Tibial artery (tissue), 4 donors: Measurements from ENCODE around the gene EME1.

ENCODE experiments used
- DNase-seq, 2 donors: peaks; one replicate each; pipeline ENCODE4 v3.0.0-alpha.2; 2019
- H3K27ac ChIP-seq, 2 donors: fragments of 200-600 bp; sonication (generic) in 1 of 2; 1 replicate in 1 of 2; 2 replicates in 1 of 2; pipeline ENCODE4 v1.5.1; 2018 to 2019; ENCODE audit warnings: mild to moderate bottlenecking in 1 of 2
- H3K27me3 ChIP-seq, 2 donors: fragments of 200-600 bp; sonication (generic) in 1 of 2; one replicate each; pipeline versions ENCODE4 v1.5.1 to v1.6.0; 2016 to 2019
- H3K36me3 ChIP-seq, 3 donors: fragments of 200-600 bp; sonication (generic) in 2 of 3; one replicate each; pipeline ENCODE4 v1.5.1; 2016 to 2019; ENCODE audit warnings: mild to moderate bottlenecking in 2 of 3
- H3K4me1 ChIP-seq, 4 donors: fragments of 200-600 bp; sonication (generic) in 2 of 4; 1 replicate in 3 of 4; 2 replicates in 1 of 4; pipeline ENCODE4 v1.5.1; 2016 to 2019
- H3K4me3 ChIP-seq, 2 donors: fragments of 200-600 bp; sonication (generic) in 1 of 2; 1 replicate in 1 of 2; 2 replicates in 1 of 2; pipeline ENCODE4 v1.5.1; 2018 to 2019; ENCODE audit warnings: mild to moderate bottlenecking in 2 of 2
- H3K9me3 ChIP-seq, 3 donors: fragments of 200-600 bp; sonication (generic) in 1 of 3; one replicate each; pipeline ENCODE4 v1.5.1; 2016 to 2019
- CTCF ChIP-seq, 2 experiments: fragments of 200-600 bp in 1 of 2; fragments of 450-650 bp in 1 of 2; IDR thresholded peaks; one replicate each; pipeline ENCODE4 v1.5.1; 2017 to 2019; ENCODE audit warnings: antibody characterized with exemption in 2 of 2, mild to moderate bottlenecking in 1 of 2, moderate library complexity in 1 of 2
- intact Hi-C: fragments of 100-400 bp; cut with DNase I; formaldehyde crosslinking; loops from one replicate; pipeline ENCODE4 v1.15.0; 2023; ENCODE audit warnings: low total_unique reads

The EME1 gene

GRCh38 chr17:50372758-50373556 is at the start of gene EME1, which contains the start of gene MRPL27:
Gene EME1, plus strand, starts transcription at chr17:50373229. Its CDS starts 1,980 bp downstream, at chr17:50375209.
Gene MRPL27, minus strand, starts transcription at chr17:50373184. Its CDS starts 14 bp downstream, at chr17:50373170.
- peak; percentile 86 to 90 for DNase-seq
- H3K4me1 ChIP-seq, result peaks cover 0 to 24% (median 17%) of the 10 kb centered on the region in 4 donors
- H3K27ac ChIP-seq, result peak within 1 kb of the TSS; percentile 86 to 91
- no peaks in the 10 kb centered on the region for H3K27me3 ChIP-seq
- H3K36me3 ChIP-seq, result peaks cover 22 to 29% (median 23%) of the 10 kb centered on the region in 3 donors
- H3K4me3 ChIP-seq, result peak within 1 kb of the TSS; percentile 64 to 73
- intact Hi-C loops, result no loop called here
- TF ChIP-seq CTCF (IDR thresholded peaks at IDR 0.05), result no peak
- no peaks in the 10 kb centered on the region for H3K9me3 ChIP-seq

- no peak overlapping the region for H3K27ac ChIP-seq
- no peaks in the 10 kb centered on the region for H3K36me3 ChIP-seq
- no peak for DNase-seq
- TF ChIP-seq CTCF (IDR thresholded peaks at IDR 0.05), result no peak
- no peaks in the 10 kb centered on the region for H3K9me3 ChIP-seq
- intact Hi-C loops, result no loop called here
- H3K27me3 ChIP-seq, result no peaks in the 10 kb centered on the region
- H3K4me1 ChIP-seq, result no peaks in the 10 kb centered on the region
- no peak overlapping the region for H3K4me3 ChIP-seq
Observed at GRCh38 chr17:50325906-50326305, 47.1 kb upstream of the EME1 start.

- intact Hi-C loops, result no loop called here
- Histone ChIP-seq H3K4me1 (no peaks in the 10 kb centered on the region), H3K36me3 (no peaks in the 10 kb centered on the region), H3K4me3 (no peak overlapping the region), H3K27ac (no peak overlapping the region), H3K27me3 (no peaks in the 10 kb centered on the region), H3K9me3 (no peaks in the 10 kb centered on the region)
- DNase-seq, result no peak
- no peak for TF ChIP-seq CTCF (IDR thresholded peaks at IDR 0.05)
Observed at GRCh38 chr17:50326831-50327364, 46.1 kb upstream of the EME1 start.

- H3K4me1 ChIP-seq, result no peaks in the 10 kb centered on the region
- no peaks in the 10 kb centered on the region for H3K9me3 ChIP-seq
- no peak overlapping the region for H3K4me3 ChIP-seq
- H3K27me3 ChIP-seq, result no peaks in the 10 kb centered on the region
- intact Hi-C loops, result no loop called here
- no peak for TF ChIP-seq CTCF (IDR thresholded peaks at IDR 0.05)
- H3K27ac ChIP-seq, result no peak overlapping the region
- DNase-seq, result no peak
- H3K36me3 ChIP-seq, result no peaks in the 10 kb centered on the region
Observed at GRCh38 chr17:50328363-50329325, 44.4 kb upstream of the EME1 start.

GRCh38 chr17:50329716-50330115 is 43.3 kb upstream of the EME1 start:
- TF ChIP-seq CTCF (IDR thresholded peaks at IDR 0.05), result no peak
- Histone ChIP-seq H3K27ac (no peak overlapping the region), H3K9me3 (no peaks in the 10 kb centered on the region), H3K4me3 (no peak overlapping the region), H3K36me3 (no peaks in the 10 kb centered on the region), H3K4me1 (no peaks in the 10 kb centered on the region), H3K27me3 (no peaks in the 10 kb centered on the region)
- intact Hi-C loops, result no loop called here
- no peak for DNase-seq
